Endothelial cell of umbilical vein (primary cell): ENCODE measurements around the gene IL4I1. TPM values are rescaled to one million over a fixed set of nuclear protein-coding genes. Genes with fewer than 3 reads are reported as not detected.

Experiments
- BruUV-seq: library from RNA; stranded (reverse); fragments of 400-500 nt; replicated peaks from 2 replicates; lab custom pipeline; 2021; lab: Mats Ljungman, UMichigan
- CTCF ChIA-PET: fragments of 300-600, 350-600 bp; sonication (Branson Sonifier 250); formaldehyde crosslinking; loops from one replicate; lab custom pipeline; 2021; ENCODE audit warnings: antibody characterized with exemption, inconsistent platforms; lab: Charles Lee
- POLR2A ChIA-PET: fragments of 300-600, 350-600 bp; sonication (Branson Sonifier 250); formaldehyde crosslinking; loops from one replicate; lab custom pipeline; 2021; ENCODE audit warnings: antibody characterized with exemption, inconsistent platforms; lab: Charles Lee
- DNase-seq: peaks from one replicate; pipeline ENCODE4 v3.0.0-alpha.2; 2011; ENCODE audit warnings: low read depth, low spot score
- FAIRE-seq: peaks from 2 replicates; lab custom pipeline; 2011; peaks lifted over from hg19 to GRCh38; lab: Jason Lieb, UNC
- H2AFZ ChIP-seq: 2 replicates; pipeline ENCODE4 v1.6.0; 2012; ENCODE audit warnings: low read depth, low read length, control low read depth, inconsistent platforms
- H3K27ac ChIP-seq: 2 replicates; pipeline ENCODE4 v1.5.1; 2011; ENCODE audit warnings: low read depth, mild to moderate bottlenecking, control low read depth, low read length, moderate library complexity; ENCODE audit not compliant: insufficient read depth
- H3K27me3 ChIP-seq, 2 experiments: 2 replicates each; pipeline versions ENCODE4 v1.6.0 to v1.6.1; 2011; ENCODE audit warnings: low read length in 2 of 2, mixed read lengths in 1 of 2; ENCODE audit not compliant: control insufficient read depth in 2 of 2, insufficient read depth in 2 of 2
- H3K36me3 ChIP-seq, 2 experiments: 2 replicates in 1 of 2; 3 replicates in 1 of 2; pipeline ENCODE4 v1.5.1; 2011; ENCODE audit warnings: low read length in 2 of 2, mild to moderate bottlenecking in 1 of 2, moderate library complexity in 1 of 2; ENCODE audit not compliant: control insufficient read depth in 2 of 2, insufficient read depth in 2 of 2; ENCODE audit errors: extremely low read depth in 1 of 2
- H3K4me1 ChIP-seq: 3 replicates; pipeline ENCODE4 v1.5.1; 2011; ENCODE audit warnings: mild to moderate bottlenecking, low read length; ENCODE audit not compliant: control insufficient read depth, insufficient read depth; ENCODE audit errors: extremely low read depth
- H3K4me2 ChIP-seq: 2 replicates; pipeline ENCODE4 v1.6.1; 2011; ENCODE audit warnings: low read length, control low read depth, mixed read lengths; ENCODE audit not compliant: insufficient read depth
- H3K4me3 ChIP-seq, 3 experiments: fragments of 200-600 bp in 1 of 3; sonication (generic), shearing (Covaris generic) in 1 of 3; replicated peaks in 1 of 3; 2 replicates each; pipeline ENCODE4 v1.5.1; 2011 to 2016; ENCODE audit warnings: control low read depth in 3 of 3, low read length in 3 of 3, mild to moderate bottlenecking in 2 of 3, inconsistent platforms in 1 of 3, low read depth in 1 of 3, moderate library complexity in 1 of 3; ENCODE audit not compliant: insufficient read depth in 1 of 3
- H3K79me2 ChIP-seq: 2 replicates; pipeline ENCODE4 v1.6.0; 2012; ENCODE audit warnings: low read length, inconsistent platforms; ENCODE audit not compliant: control insufficient read depth, insufficient read depth
- H3K9ac ChIP-seq: replicated peaks from 2 replicates; pipeline ENCODE3; 2011; ENCODE audit warnings: low read length, control low read depth; ENCODE audit not compliant: insufficient read depth; ENCODE audit errors: extremely low read depth
- H3K9me1 ChIP-seq: replicated peaks from 3 replicates; pipeline ENCODE4 v1.6.0; 2011; ENCODE audit warnings: mild to moderate bottlenecking, low read length; ENCODE audit not compliant: control insufficient read depth, insufficient read depth; ENCODE audit errors: extremely low read depth
- H3K9me3 ChIP-seq: replicated peaks from 2 replicates; pipeline ENCODE4 v1.5.1; 2012; ENCODE audit warnings: low read length, inconsistent platforms; ENCODE audit not compliant: control insufficient read depth, insufficient read depth
- H4K20me1 ChIP-seq: replicated peaks from 2 replicates; pipeline ENCODE3; 2011; ENCODE audit warnings: mild to moderate bottlenecking, low read length; ENCODE audit not compliant: control insufficient read depth, insufficient read depth; ENCODE audit errors: extremely low read depth
- CTCF ChIP-seq, 2 donors: IDR thresholded peaks; 1 replicate in 1 of 2; 2 replicates in 1 of 2; pipeline ENCODE4 v1.5.1; 2011; ENCODE audit warnings: low read length in 2 of 2, mild to moderate bottlenecking in 2 of 2, moderate library complexity in 2 of 2, control low read depth in 1 of 2, inconsistent platforms in 1 of 2, low read depth in 1 of 2; ENCODE audit not compliant: insufficient read depth in 1 of 2; ENCODE audit errors: extremely low read depth in 1 of 2
- EZH2 ChIP-seq: IDR thresholded peaks from 2 replicates; pipeline ENCODE4 v1.6.1; 2012; ENCODE audit warnings: borderline replicate concordance, low read depth, mild to moderate bottlenecking, moderate library complexity, low read length, inconsistent platforms; ENCODE audit not compliant: severe bottlenecking
- FOS ChIP-seq: IDR thresholded peaks from 2 replicates; pipeline ENCODE4 v1.6.1; 2011; ENCODE audit warnings: mild to moderate bottlenecking, low read length, moderate library complexity, borderline replicate concordance; ENCODE audit not compliant: insufficient read depth
- GATA2 ChIP-seq: IDR thresholded peaks from 2 replicates; pipeline ENCODE4 v1.7.0; 2011; ENCODE audit warnings: low read depth, mild to moderate bottlenecking, moderate library complexity, mixed read lengths, low read length; ENCODE audit not compliant: insufficient read length, insufficient read depth
- JUN ChIP-seq: IDR thresholded peaks from 2 replicates; pipeline ENCODE4 v1.6.1; 2011; ENCODE audit warnings: borderline replicate concordance, low read depth; ENCODE audit not compliant: insufficient read length, insufficient read depth
- MYC ChIP-seq: IDR thresholded peaks from one replicate; pipeline ENCODE4 v1.6.1; 2011; ENCODE audit warnings: mild to moderate bottlenecking, low read depth, low read length
- POLR2A ChIP-seq: IDR thresholded peaks from 2 replicates; pipeline ENCODE4 v1.6.1; 2012; ENCODE audit warnings: low read depth, mild to moderate bottlenecking, control low read depth, low read length
- POLR2AphosphoS5 ChIP-seq: IDR thresholded peaks from 2 replicates; pipeline ENCODE4 v1.6.1; 2012; ENCODE audit warnings: low read depth, mild to moderate bottlenecking, control low read depth, low read length, moderate library complexity; ENCODE audit not compliant: insufficient read depth
- dilution Hi-C: fragments of 300-500 bp; cut with MboI; formaldehyde crosslinking; loops from one replicate; pipeline ENCODE4 v1.15.0; 2019; ENCODE audit warnings: low sequenced_read_pairs; ENCODE audit not compliant: extremely low pct_ligation_motif_present
- intact Hi-C: fragments of 100-400 bp; cut with micrococcal nuclease; formaldehyde crosslinking; loops from one replicate; pipeline ENCODE4 v1.10.0; 2022
- polyA plus RNA-seq, 4 experiments: library from polyadenylated mRNA; depleted of rRNA in 3 of 4; stranded (reverse) in 3 of 4; unstranded in 1 of 4; fragments of >200 nt; gene quantifications; 2 replicates each; pipeline versions ENCODE4 v1.2.1 to v1.2.3, GENCODE V29; 2011 to 2012; ENCODE audit warnings: missing spikeins in 1 of 4
- total RNA-seq: library from RNA; stranded (reverse); gene quantifications from 2 replicates; pipeline ENCODE4 v1.2.3, GENCODE V29; 2021
- TF ChIP-seq, protein P1 (sequence below): IDR thresholded peaks from 2 replicates; pipeline ENCODE4 v1.6.1; 2011; ENCODE audit not compliant: insufficient read depth, insufficient read length

IL4I1 gene
- total and polyA plus RNA-seq, 2 donors (not counting 3 experiments of a cell fraction or from before 2014, with no cell fraction given) = 5.0 to 5.6 TPM

DNA sequence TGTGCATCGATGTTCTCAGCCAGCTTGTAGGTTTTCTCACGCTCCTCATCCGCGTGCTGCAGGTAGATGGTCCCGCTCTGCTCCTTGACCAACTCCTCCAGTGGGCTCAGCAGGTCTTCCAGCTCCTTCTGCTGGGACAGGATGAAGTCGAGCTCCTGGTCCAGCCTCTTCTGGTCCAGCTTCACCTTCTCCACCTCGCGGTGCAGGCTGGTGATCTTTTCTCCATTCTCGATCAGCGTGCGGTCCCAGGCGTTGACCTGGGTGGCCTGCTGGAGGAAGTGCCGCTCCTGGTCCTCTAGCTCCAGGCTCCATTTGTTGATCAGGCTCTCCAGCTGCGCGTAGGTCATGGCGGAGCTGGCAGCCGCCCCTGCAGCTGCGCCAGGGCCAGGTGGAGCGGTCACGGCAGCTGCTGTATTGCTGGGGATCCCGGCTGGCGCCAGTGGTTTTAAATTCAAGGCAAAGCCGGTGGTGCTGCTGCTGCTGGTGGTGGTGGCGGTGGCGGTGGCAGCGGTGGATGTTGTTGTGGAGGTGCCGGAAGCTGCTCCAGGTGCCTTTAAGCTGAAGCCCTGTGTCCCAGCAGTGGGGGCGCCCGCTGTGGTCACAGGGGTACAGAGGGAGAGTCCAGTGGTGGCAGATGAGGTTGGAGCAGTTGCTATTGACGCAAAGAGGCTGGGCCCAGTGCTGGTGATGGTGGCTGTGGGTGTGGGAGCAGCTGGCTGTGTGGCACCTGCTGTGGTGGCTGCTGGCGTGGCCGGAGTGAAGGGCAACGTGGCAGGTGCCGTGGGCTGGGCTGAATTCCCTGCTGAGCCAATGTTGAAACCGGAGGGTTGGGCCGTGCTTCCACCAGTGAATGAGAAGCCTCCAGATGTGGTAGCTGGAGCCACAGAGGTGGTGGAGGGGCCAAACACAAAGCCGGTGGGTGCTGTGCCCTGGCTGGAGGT is 12.1 kb upstream of the IL4I1 start:
- H4K20me1 ChIP-seq = no peaks in the 10 kb centered on the region
- TSS peak; percentile 18 for BruUV-seq
- dilution Hi-C loops = no loop called here

DNA sequence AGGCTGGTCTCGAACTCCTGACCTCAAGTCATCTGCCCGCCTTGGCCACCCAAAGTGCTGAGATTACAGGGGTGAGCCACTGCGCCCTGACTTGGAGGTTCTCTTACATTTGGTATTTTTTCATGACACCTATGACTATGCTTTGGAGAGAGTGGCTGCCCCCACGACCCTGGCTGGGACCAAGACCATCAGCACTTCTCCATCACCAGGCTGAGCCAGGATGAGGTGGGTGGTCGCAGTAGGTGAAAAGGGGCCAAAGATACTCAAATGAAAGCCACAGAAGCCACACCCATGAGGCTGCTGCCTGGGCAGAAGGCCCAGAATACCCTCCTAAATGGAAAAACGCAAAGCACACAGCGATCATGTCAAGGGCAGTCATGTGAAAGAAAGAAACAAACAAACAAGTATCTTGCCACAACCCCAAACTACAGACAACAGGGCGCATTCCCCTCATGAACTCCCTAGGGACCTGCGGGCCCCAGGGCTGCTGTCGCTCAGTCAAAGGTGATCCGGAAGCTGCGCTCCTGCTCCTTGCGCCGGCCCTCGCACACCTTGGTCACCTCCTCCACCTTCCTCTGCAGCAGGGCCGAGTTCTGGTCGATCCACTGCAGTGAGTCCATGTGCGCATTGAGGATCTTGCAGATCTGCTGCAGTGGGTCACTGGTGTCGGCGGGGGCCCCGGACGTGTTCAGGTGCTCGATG is 11.2 kb upstream of the IL4I1 start:
- ChIA-PET POLR2A (no interaction called here), CTCF (interaction anchor here (1.3 kb wide), 1 partner anchor 10 kb away, joined by 5 read pairs; no protein-coding TSS in a partner anchor)
- no peaks in the 10 kb centered on the region for H3K27me3 ChIP-seq
- no peak for TF ChIP-seq MYC
- no peak for TF ChIP-seq CTCF (IDR thresholded peaks at IDR 0.05; ENCODE audit: extremely low read depth in 1 of 2, insufficient read depth in 1 of 2, low read depth in 1 of 2, low read length in 2 of 2)
- TF ChIP-seq POLR2AphosphoS5 = no peak
- no peak for TF ChIP-seq GATA2
- TF ChIP-seq EZH2 = no peak
- no peak for TF ChIP-seq JUN
- no peak for TF ChIP-seq POLR2A
- TF ChIP-seq, protein P1, sequence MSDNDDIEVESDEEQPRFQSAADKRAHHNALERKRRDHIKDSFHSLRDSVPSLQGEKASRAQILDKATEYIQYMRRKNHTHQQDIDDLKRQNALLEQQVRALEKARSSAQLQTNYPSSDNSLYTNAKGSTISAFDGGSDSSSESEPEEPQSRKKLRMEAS = no peak
- no peak for TF ChIP-seq FOS
- H3K79me2 ChIP-seq = no peaks in the 10 kb centered on the region
- no peak overlapping the region for H3K4me3 ChIP-seq
- intact Hi-C loops (no loop called here), dilution Hi-C loops (no loop called here)
- no peak for DNase-seq
- H3K27ac ChIP-seq = no peak overlapping the region
- H3K9ac ChIP-seq = no peak overlapping the region
- no peaks in the 10 kb centered on the region for H4K20me1 ChIP-seq
- no peak overlapping the region for H3K4me2 ChIP-seq
- H3K36me3 ChIP-seq = peaks cover 6 to 23% of the 10 kb centered on the region in 2 experiments
- H2AFZ ChIP-seq = no peak overlapping the region
- no peaks in the 10 kb centered on the region for H3K9me1 ChIP-seq
- no TSS peak for BruUV-seq
- no peaks in the 10 kb centered on the region for H3K9me3 ChIP-seq
- H3K4me1 ChIP-seq = no peaks in the 10 kb centered on the region
- no peak for FAIRE-seq

More for the DNA sequence above, 12.1 kb upstream of the IL4I1 start:
- no peaks in the 10 kb centered on the region for H3K9me3 ChIP-seq
- no peak overlapping the region for H2AFZ ChIP-seq
- DNase-seq (no peak), FAIRE-seq (no peak)
- peaks cover 6 to 23% of the 10 kb centered on the region in 2 experiments for H3K36me3 ChIP-seq
- no peaks in the 10 kb centered on the region for H3K9me1 ChIP-seq
- no peak overlapping the region for H3K4me3 ChIP-seq
- no peak overlapping the region for H3K27ac ChIP-seq
- TF ChIP-seq FOS (no peak), EZH2 (no peak)
- H3K4me1 ChIP-seq = no peaks in the 10 kb centered on the region
- POLR2A ChIA-PET = no interaction called here
- intact Hi-C loops = no loop called here
- no peak overlapping the region for H3K4me2 ChIP-seq
- no peak overlapping the region for H3K9ac ChIP-seq
- no peaks in the 10 kb centered on the region for H3K79me2 ChIP-seq
- H3K27me3 ChIP-seq = no peaks in the 10 kb centered on the region
- CTCF ChIA-PET = no interaction called here
